ENCODE data around the gene NTMT1.

- no peak for TF ChIP-seq POLR2A (IDR thresholded peaks at IDR 0.05; ENCODE audit: low read length)
- TF ChIP-seq GATA1 (IDR thresholded peaks at IDR 0.05; ENCODE audit: low read depth, low read length): no peak
These were observed 51.5 kb downstream of the NTMT1 start for GRCh38 chr9:129677456-129677855.

Data from erythroblast (primary cell).